ENCODE results near the gene KLK11. TPM values are rescaled to one million over a fixed set of nuclear protein-coding genes. Genes with fewer than 3 reads are reported as not detected.
"Not testable (repeated sequence)": the region's sequence is repeated elsewhere in the genome, so short reads cannot be mapped to it uniquely, and the experiment has no call there.

Gene KLK11
- total and polyA plus RNA-seq, 10 donors = 0.09 to 0.29 TPM; not detected in 8

DNA sequence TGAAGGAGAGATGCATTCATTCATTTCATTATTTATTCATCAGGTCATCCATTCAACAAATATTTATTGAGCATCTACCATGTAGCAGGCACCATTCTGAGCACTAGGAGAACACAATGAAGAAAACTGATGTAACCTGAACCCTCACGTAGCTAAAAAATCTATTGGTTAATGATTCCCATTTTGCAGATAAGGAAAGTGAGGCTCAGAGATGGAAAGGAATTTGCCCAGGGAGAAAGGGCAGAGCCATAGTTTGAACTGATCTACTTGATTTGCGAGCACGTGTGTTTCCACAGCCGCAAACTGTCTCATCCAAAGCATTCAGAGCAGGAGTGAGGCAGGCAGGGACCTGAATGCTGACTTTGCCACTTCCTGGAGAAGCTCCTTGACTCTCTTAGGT lies 27.7 kb downstream of the KLK11 start:
- TF ChIP-seq, protein P1, sequence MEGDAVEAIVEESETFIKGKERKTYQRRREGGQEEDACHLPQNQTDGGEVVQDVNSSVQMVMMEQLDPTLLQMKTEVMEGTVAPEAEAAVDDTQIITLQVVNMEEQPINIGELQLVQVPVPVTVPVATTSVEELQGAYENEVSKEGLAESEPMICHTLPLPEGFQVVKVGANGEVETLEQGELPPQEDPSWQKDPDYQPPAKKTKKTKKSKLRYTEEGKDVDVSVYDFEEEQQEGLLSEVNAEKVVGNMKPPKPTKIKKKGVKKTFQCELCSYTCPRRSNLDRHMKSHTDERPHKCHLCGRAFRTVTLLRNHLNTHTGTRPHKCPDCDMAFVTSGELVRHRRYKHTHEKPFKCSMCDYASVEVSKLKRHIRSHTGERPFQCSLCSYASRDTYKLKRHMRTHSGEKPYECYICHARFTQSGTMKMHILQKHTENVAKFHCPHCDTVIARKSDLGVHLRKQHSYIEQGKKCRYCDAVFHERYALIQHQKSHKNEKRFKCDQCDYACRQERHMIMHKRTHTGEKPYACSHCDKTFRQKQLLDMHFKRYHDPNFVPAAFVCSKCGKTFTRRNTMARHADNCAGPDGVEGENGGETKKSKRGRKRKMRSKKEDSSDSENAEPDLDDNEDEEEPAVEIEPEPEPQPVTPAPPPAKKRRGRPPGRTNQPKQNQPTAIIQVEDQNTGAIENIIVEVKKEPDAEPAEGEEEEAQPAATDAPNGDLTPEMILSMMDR (IDR thresholded peaks at IDR 0.05 in 8 of 11, conservative IDR thresholded peaks at IDR 0.05 in 3 of 11) = no peak
- no peak for TF ChIP-seq POLR2A (IDR thresholded peaks at IDR 0.05)
- TF ChIP-seq POLR2AphosphoS5 (IDR thresholded peaks at IDR 0.05) = no peak

DNA sequence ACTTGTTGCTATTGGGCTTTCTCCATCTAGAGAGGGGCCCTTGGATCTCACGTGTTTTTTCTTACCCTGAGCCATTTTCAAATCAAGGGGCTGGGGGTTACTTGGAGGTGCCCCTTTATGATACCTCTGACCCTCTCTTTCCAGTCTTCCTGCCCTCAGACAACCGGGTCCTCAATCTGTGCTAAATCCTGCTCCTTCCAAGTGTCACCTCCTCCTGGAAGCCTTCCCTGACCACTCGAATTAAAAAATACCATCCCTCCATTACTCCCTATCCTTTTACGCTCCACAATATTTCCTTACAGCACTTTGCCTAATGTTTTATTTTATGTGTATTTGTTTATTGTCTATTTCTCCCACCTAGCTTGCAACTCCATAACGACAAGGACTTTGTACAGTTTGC lies 28.4 kb downstream of the KLK11 start:
- Histone ChIP-seq H3K36me3 (no peaks in the 10 kb centered on the region), H3K4me3 (no peak overlapping the region), H3K27ac (no peak overlapping the region), H3K9me3 (peaks cover 0 to 9% (median 4%) of the 10 kb centered on the region in 8 donors), H3K27me3 (replicated peaks in 1 of 7) (peaks cover 0 to 56% (median 15%) of the 10 kb centered on the region in 7 donors), H3K4me1 (no peaks in the 10 kb centered on the region)
- TF ChIP-seq, protein P1 (IDR thresholded peaks at IDR 0.05 in 8 of 11, conservative IDR thresholded peaks at IDR 0.05 in 3 of 11) = no peak
- TF ChIP-seq POLR2AphosphoS5 (IDR thresholded peaks at IDR 0.05) (no peak), POLR2A (IDR thresholded peaks at IDR 0.05) (no peak)
- intact Hi-C loops (cut with DNase I; ENCODE audit: low total_unique reads) = no loop called here
- no peak for DNase-seq
- 58 to 79% (median 77%) methylated on average over 5 of the region's 5 CpGs for WGBS, 5 donors

More for the DNA sequence above, 27.7 kb downstream of the KLK11 start:
- Histone ChIP-seq H3K4me3 (no peak overlapping the region), H3K36me3 (no peaks in the 10 kb centered on the region), H3K9me3 (peaks cover 0 to 9% (median 4%) of the 10 kb centered on the region in 8 donors), H3K27ac (no peak overlapping the region), H3K4me1 (no peaks in the 10 kb centered on the region), H3K27me3 (replicated peaks in 1 of 7) (peaks cover 0 to 62% (median 15%) of the 10 kb centered on the region in 7 donors)
- DNase-seq = no peak
- WGBS, 5 donors = 85 to 90% (median 88%) methylated on average over 4 of the region's 4 CpGs
- intact Hi-C loops (cut with DNase I; ENCODE audit: low total_unique reads) = no loop called here

DNA sequence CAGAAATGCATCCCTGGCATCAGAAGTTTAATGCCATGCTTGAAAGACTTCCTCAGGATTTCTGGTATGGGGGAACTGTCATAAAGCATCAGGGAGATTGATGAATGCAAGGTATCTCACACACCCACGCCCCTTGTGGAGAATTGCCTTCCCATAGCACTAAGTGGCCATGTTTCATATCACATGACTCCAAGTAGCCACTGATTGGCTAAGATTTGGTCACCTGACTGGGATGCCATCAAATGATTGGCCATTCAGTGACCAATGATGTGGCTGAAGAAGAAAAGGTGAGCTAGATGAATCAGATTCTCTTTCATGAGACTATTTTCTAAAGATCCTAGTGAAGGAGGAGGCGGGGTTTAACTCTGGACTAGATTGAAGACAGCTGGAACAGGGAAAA lies 32.3 kb downstream of the KLK11 start:
- H3K9me3 ChIP-seq = peaks cover 0 to 9% (median 4%) of the 10 kb centered on the region in 8 donors
- H3K27me3 ChIP-seq (replicated peaks in 1 of 7) = peaks cover 0 to 39% (median 0%) of the 10 kb centered on the region in 7 donors
- H3K27ac ChIP-seq = no peak overlapping the region
- TF ChIP-seq POLR2AphosphoS5 (IDR thresholded peaks at IDR 0.05) (no peak), POLR2A (IDR thresholded peaks at IDR 0.05) (no peak)
- TF ChIP-seq, protein P1 (IDR thresholded peaks at IDR 0.05 in 8 of 11, conservative IDR thresholded peaks at IDR 0.05 in 3 of 11) = no peak
- H3K36me3 ChIP-seq = no peaks in the 10 kb centered on the region
- 68 to 91% (median 82%) methylated on average over 2 of the region's 2 CpGs for WGBS, 5 donors
- no peak overlapping the region for H3K4me3 ChIP-seq
- no peak for DNase-seq
- intact Hi-C loops (cut with DNase I; ENCODE audit: low total_unique reads) = no loop called here
- H3K4me1 ChIP-seq = no peaks in the 10 kb centered on the region

DNA sequence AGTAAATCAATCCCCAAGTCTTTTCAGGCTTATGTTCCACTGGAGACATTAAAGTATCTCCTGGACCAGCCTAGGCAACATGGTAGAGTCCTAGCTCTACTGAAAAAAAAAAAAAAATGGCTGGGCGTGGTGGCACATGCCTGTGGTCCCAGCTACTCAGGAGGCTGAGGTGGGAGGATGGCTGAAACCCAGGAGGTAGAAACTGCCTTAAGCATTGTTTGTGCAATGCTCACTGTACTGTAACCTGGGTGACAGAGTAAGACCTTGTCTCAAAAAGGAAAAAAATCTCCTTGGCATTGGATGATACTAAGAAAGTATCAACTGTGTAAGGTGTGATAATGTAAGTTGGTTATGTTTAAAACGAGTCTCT lies 33.8 kb downstream of the KLK11 start:
- no peaks in the 10 kb centered on the region for H3K36me3 ChIP-seq
- no peak for DNase-seq
- TF ChIP-seq POLR2A (IDR thresholded peaks at IDR 0.05) = no peak
- TF ChIP-seq, protein P1 (IDR thresholded peaks at IDR 0.05 in 8 of 11, conservative IDR thresholded peaks at IDR 0.05 in 3 of 11) = no peak
- H3K9me3 ChIP-seq = peaks cover 0 to 9% (median 4%) of the 10 kb centered on the region in 8 donors
- 60 to 83% (median 72%) methylated on average over 2 of the region's 2 CpGs for WGBS, 5 donors
- intact Hi-C loops (cut with DNase I; ENCODE audit: low total_unique reads) = no loop called here
- H3K4me3 ChIP-seq = no peak overlapping the region
- peaks cover 0 to 39% (median 0%) of the 10 kb centered on the region in 7 donors for H3K27me3 ChIP-seq (replicated peaks in 1 of 7)
- H3K4me1 ChIP-seq = no peaks in the 10 kb centered on the region
- no peak overlapping the region for H3K27ac ChIP-seq

- H3K27ac ChIP-seq; H3K4me3 ChIP-seq; H3K9me3 ChIP-seq; H3K36me3 ChIP-seq; H3K4me1 ChIP-seq; DNase-seq; intact Hi-C loops (cut with DNase I; ENCODE audit: low total_unique reads): not testable (repeated sequence)
- peaks cover 0 to 75% (median 0%) of the 10 kb centered on the region in 7 donors for H3K27me3 ChIP-seq (replicated peaks in 1 of 7)
- WGBS, 5 donors = 78 to 86% (median 84%) methylated on average over 14 of the region's 14 CpGs
Observed at GRCh38 chr19:50984416-50984815, 42.0 kb downstream of the KLK11 start.
